GM21786 (cell line): ENCODE data around the gene NUDCD3.

Experiments
- ATAC-seq: cut with Tn5 transposase; IDR thresholded peaks from one replicate; pipeline ENCODE4 v1.9.1; 2021; ENCODE audit not compliant: unreplicated experiment

The NUDCD3 gene

GRCh38 chr7:44402401-44403060, 87.9 kb downstream of the NUDCD3 start:
- no peak for ATAC-seq

- ATAC-seq = no peak
Observed at GRCh38 chr7:44401692-44402091, 88.8 kb downstream of the NUDCD3 start.

GRCh38 chr7:44400033-44400511, 90.4 kb downstream of the NUDCD3 start:
- ATAC-seq = no peak

- no peak for ATAC-seq
Observed at GRCh38 chr7:44398953-44399574, 91.4 kb downstream of the NUDCD3 start.

- no peak for ATAC-seq
Observed at GRCh38 chr7:44398511-44398911, 91.9 kb downstream of the NUDCD3 start.

GRCh38 chr7:44396931-44397545, 93.4 kb downstream of the NUDCD3 start:
- ATAC-seq = no peak

GRCh38 chr7:44396496-44396895, 94.0 kb downstream of the NUDCD3 start:
- no peak for ATAC-seq

- ATAC-seq = no peak
Observed at GRCh38 chr7:44395067-44395466, 95.4 kb downstream of the NUDCD3 start.

- no peak for ATAC-seq
Observed at GRCh38 chr7:44394636-44395035, 95.8 kb downstream of the NUDCD3 start.

- ATAC-seq = no peak
Observed at GRCh38 chr7:44394112-44394447, 96.4 kb downstream of the NUDCD3 start.

GRCh38 chr7:44393238-44394111, 97.0 kb downstream of the NUDCD3 start:
- ATAC-seq = no peak

GRCh38 chr7:44392618-44393010, 97.8 kb downstream of the NUDCD3 start:
- no peak for ATAC-seq

- ATAC-seq = no peak
Observed at GRCh38 chr7:44391746-44392617, 98.5 kb downstream of the NUDCD3 start.

- ATAC-seq = no peak
Observed at GRCh38 chr7:44391171-44391570, 99.3 kb downstream of the NUDCD3 start.

- ATAC-seq = no peak
Observed at GRCh38 chr7:44390701-44391100, 99.8 kb downstream of the NUDCD3 start.

- no peak for ATAC-seq
Observed at GRCh38 chr7:44388089-44388970, 102.1 kb downstream of the NUDCD3 start.

GRCh38 chr7:44387389-44387788, 103.1 kb downstream of the NUDCD3 start:
- ATAC-seq = no peak

GRCh38 chr7:44386139-44386913, 104.1 kb downstream of the NUDCD3 start:
- ATAC-seq = no peak
